SK-N-SH (cell line): ENCODE data around the gene PLEKHA6.

Experiments
- FOSL2 ChIP-seq: IDR thresholded peaks from 2 replicates; pipeline ENCODE4 v1.4.0; 2012; ENCODE audit warnings: low read depth, mild to moderate bottlenecking, moderate library complexity, borderline replicate concordance
- FOXM1 ChIP-seq: IDR thresholded peaks from 2 replicates; pipeline ENCODE4 v1.4.0; 2012; ENCODE audit warnings: low read depth, mild to moderate bottlenecking
- POLR2AphosphoS5 ChIP-seq: IDR thresholded peaks from 2 replicates; pipeline ENCODE4 v1.6.1; 2012; ENCODE audit warnings: low read depth, low read length
- SIN3A ChIP-seq: IDR thresholded peaks from 2 replicates; pipeline ENCODE4 v1.6.1; 2012; ENCODE audit warnings: low read depth, mild to moderate bottlenecking, low read length, moderate library complexity, borderline replicate concordance
- SMC3 ChIP-seq: IDR thresholded peaks from 2 replicates; pipeline ENCODE4 v1.6.1; 2012; ENCODE audit warnings: low read depth, low read length, improper control_type of control experiment
- TAF1 ChIP-seq: IDR thresholded peaks from 2 replicates; pipeline ENCODE4 v1.6.1; 2012; ENCODE audit warnings: low read depth, mild to moderate bottlenecking, low read length, moderate library complexity, borderline replicate concordance
- TF ChIP-seq, protein P1 (sequence below): fragments of 200-600 bp; sonication (generic); IDR thresholded peaks from 2 replicates; pipeline ENCODE4 v1.6.1; 2017; ENCODE audit warnings: antibody characterized with exemption, mild to moderate bottlenecking, moderate library complexity
- TF ChIP-seq, protein P2 (sequence below): IDR thresholded peaks from 2 replicates; pipeline ENCODE4 v1.4.0; 2012; ENCODE audit warnings: low read depth, borderline replicate concordance

DNA sequence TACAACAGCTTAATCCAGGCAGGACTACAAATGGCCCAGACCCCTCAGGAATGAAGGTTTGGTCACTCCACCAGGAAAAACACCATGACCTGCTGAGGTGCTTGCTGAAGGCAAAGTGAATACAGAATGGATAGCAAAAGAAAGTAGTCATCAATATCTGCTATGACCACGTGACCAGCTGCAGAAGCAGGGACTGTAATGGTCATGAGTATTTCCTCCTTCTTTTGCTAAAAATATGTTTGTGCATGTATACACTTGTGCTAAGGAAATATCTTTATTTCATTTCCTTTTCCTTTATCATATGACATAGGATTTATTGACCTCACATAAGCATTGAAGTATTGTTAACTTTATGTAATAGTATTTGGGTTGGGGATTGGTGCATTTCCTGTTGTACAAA, 119.5 kb downstream of the PLEKHA6 start:
- TF ChIP-seq, protein P1, sequence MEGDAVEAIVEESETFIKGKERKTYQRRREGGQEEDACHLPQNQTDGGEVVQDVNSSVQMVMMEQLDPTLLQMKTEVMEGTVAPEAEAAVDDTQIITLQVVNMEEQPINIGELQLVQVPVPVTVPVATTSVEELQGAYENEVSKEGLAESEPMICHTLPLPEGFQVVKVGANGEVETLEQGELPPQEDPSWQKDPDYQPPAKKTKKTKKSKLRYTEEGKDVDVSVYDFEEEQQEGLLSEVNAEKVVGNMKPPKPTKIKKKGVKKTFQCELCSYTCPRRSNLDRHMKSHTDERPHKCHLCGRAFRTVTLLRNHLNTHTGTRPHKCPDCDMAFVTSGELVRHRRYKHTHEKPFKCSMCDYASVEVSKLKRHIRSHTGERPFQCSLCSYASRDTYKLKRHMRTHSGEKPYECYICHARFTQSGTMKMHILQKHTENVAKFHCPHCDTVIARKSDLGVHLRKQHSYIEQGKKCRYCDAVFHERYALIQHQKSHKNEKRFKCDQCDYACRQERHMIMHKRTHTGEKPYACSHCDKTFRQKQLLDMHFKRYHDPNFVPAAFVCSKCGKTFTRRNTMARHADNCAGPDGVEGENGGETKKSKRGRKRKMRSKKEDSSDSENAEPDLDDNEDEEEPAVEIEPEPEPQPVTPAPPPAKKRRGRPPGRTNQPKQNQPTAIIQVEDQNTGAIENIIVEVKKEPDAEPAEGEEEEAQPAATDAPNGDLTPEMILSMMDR, result no peak
- no peak for TF ChIP-seq SMC3
- TF ChIP-seq, protein P2, sequence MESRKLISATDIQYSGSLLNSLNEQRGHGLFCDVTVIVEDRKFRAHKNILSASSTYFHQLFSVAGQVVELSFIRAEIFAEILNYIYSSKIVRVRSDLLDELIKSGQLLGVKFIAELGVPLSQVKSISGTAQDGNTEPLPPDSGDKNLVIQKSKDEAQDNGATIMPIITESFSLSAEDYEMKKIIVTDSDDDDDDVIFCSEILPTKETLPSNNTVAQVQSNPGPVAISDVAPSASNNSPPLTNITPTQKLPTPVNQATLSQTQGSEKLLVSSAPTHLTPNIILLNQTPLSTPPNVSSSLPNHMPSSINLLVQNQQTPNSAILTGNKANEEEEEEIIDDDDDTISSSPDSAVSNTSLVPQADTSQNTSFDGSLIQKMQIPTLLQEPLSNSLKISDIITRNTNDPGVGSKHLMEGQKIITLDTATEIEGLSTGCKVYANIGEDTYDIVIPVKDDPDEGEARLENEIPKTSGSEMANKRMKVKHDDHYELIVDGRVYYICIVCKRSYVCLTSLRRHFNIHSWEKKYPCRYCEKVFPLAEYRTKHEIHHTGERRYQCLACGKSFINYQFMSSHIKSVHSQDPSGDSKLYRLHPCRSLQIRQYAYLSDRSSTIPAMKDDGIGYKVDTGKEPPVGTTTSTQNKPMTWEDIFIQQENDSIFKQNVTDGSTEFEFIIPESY, result no peak
- no peak for TF ChIP-seq SIN3A
- no peak for TF ChIP-seq POLR2AphosphoS5
- no peak for TF ChIP-seq TAF1
- no peak for TF ChIP-seq FOXM1
- TF ChIP-seq FOSL2, result no peak
